Esophagus (tissue), 2 donors: Measurements from ENCODE around the gene SEC14L1. TPM values are rescaled to one million over a fixed set of nuclear protein-coding genes. Genes with fewer than 3 reads are reported as not detected.

Experiments used
- H3K27ac ChIP-seq, 2 donors: one replicate each; pipeline ENCODE4 v1.5.1; 2013; ENCODE audit warnings: low read depth in 2 of 2, mild to moderate bottlenecking in 2 of 2, inconsistent platforms in 1 of 2, low read length in 1 of 2, moderate library complexity in 1 of 2
- H3K27me3 ChIP-seq, 2 donors: one replicate each; pipeline ENCODE4 v1.6.1; 2013; ENCODE audit warnings: low read length in 2 of 2, control low read depth in 1 of 2, mild to moderate bottlenecking in 1 of 2; ENCODE audit not compliant: insufficient read depth in 2 of 2, control insufficient read depth in 1 of 2
- H3K36me3 ChIP-seq, 2 donors: one replicate each; pipeline ENCODE4 v1.6.1; 2013; ENCODE audit warnings: low read length in 1 of 2; ENCODE audit not compliant: control insufficient read depth in 2 of 2, insufficient read depth in 2 of 2
- H3K4me1 ChIP-seq, 2 donors: one replicate each; pipeline ENCODE4 v1.6.1; 2013; ENCODE audit warnings: low read length in 1 of 2; ENCODE audit not compliant: control insufficient read depth in 2 of 2, insufficient read depth in 2 of 2
- H3K4me3 ChIP-seq, 2 donors: one replicate each; pipeline ENCODE4 v1.5.1; 2013; ENCODE audit warnings: low read length in 2 of 2, mild to moderate bottlenecking in 2 of 2, low read depth in 1 of 2, moderate library complexity in 1 of 2
- H3K9me3 ChIP-seq, 2 donors: one replicate each; pipeline ENCODE4 v1.6.1; 2013; ENCODE audit warnings: mild to moderate bottlenecking in 2 of 2, low read depth in 1 of 2, low read length in 1 of 2, moderate library complexity in 1 of 2; ENCODE audit not compliant: control insufficient read depth in 2 of 2, insufficient read depth in 1 of 2
- WGBS, 2 donors: extraction: QIAGEN DNeasy Blood & Tissue Kit; methylation state at CpG; one replicate each; pipeline ENCODE4 v1.1.7; 2013; 5-methylcytosine and 5-hydroxymethylcytosine counted together
- polyA plus RNA-seq, 2 donors: library from polyadenylated mRNA; stranded (reverse); fragments of 200-250 nt; gene quantifications; one replicate each; pipeline ENCODE4 v1.2.3, GENCODE V29; 2013
- donor health status: healthy with polysubstance abuse.
- donor health status: Bipolar disorder and iron deficiency.

The SEC14L1 gene
- polyA plus RNA-seq, 2 donors, result 15.5 to 49.5 TPM

GRCh38 chr17:77184474-77184873 lies 43.7 kb downstream of the SEC14L1 start:
- Histone ChIP-seq H3K4me1 (peaks cover 3 to 8% of the 10 kb centered on the region in 2 donors), H3K9me3 (no peaks in the 10 kb centered on the region), H3K27ac (no peak overlapping the region), H3K27me3 (no peaks in the 10 kb centered on the region), H3K4me3 (no peak overlapping the region), H3K36me3 (no peaks in the 10 kb centered on the region)
- WGBS, 2 donors, result 58 to 63% methylated on average over 4 of the region's 4 CpGs

- H3K27ac ChIP-seq, result no peak overlapping the region
- H3K27me3 ChIP-seq, result no peaks in the 10 kb centered on the region
- 63 to 76% methylated on average over 7 of the region's 7 CpGs for WGBS, 2 donors
- H3K36me3 ChIP-seq, result no peaks in the 10 kb centered on the region
- H3K9me3 ChIP-seq, result no peaks in the 10 kb centered on the region
- no peak overlapping the region for H3K4me3 ChIP-seq
- H3K4me1 ChIP-seq, result peaks cover 3 to 8% of the 10 kb centered on the region in 2 donors
These were observed 44.4 kb downstream of the SEC14L1 start for GRCh38 chr17:77185137-77185536.

GRCh38 chr17:77186141-77186604 lies 45.4 kb downstream of the SEC14L1 start:
- Histone ChIP-seq H3K27ac (no peak overlapping the region), H3K27me3 (no peaks in the 10 kb centered on the region), H3K4me3 (no peak overlapping the region), H3K4me1 (peaks cover 3 to 8% of the 10 kb centered on the region in 2 donors), H3K36me3 (peaks cover 0 to 2% of the 10 kb centered on the region in 2 donors), H3K9me3 (no peaks in the 10 kb centered on the region)
- 60% methylated on average over 13 of the region's 13 CpGs for WGBS, 2 donors

GRCh38 chr17:77188084-77189066 lies 47.6 kb downstream of the SEC14L1 start:
- Histone ChIP-seq H3K4me1 (peaks cover 3 to 5% of the 10 kb centered on the region in 2 donors), H3K9me3 (no peaks in the 10 kb centered on the region), H3K27me3 (no peaks in the 10 kb centered on the region), H3K4me3 (no peak overlapping the region), H3K36me3 (peaks cover 3 to 6% of the 10 kb centered on the region in 2 donors), H3K27ac (no peak overlapping the region)
- WGBS, 2 donors, result 82 to 84% methylated on average over 17 of the region's 17 CpGs

- Histone ChIP-seq H3K4me3 (no peak overlapping the region), H3K4me1 (peaks cover 3 to 5% of the 10 kb centered on the region in 2 donors), H3K9me3 (no peaks in the 10 kb centered on the region), H3K27ac (no peak overlapping the region), H3K36me3 (peaks cover 8 to 10% of the 10 kb centered on the region in 2 donors), H3K27me3 (no peaks in the 10 kb centered on the region)
- 59 to 88% methylated on average over 2 of the region's 2 CpGs for WGBS, 2 donors
These were observed 48.4 kb downstream of the SEC14L1 start for GRCh38 chr17:77189148-77189547.

GRCh38 chr17:77190576-77190975 lies 49.8 kb downstream of the SEC14L1 start:
- Histone ChIP-seq H3K27me3 (no peaks in the 10 kb centered on the region), H3K4me1 (peaks cover 3 to 5% of the 10 kb centered on the region in 2 donors), H3K27ac (no peak overlapping the region), H3K9me3 (no peaks in the 10 kb centered on the region), H3K36me3 (peaks cover 12 to 13% of the 10 kb centered on the region in 2 donors), H3K4me3 (no peak overlapping the region)
- 93% methylated on average over 11 of the region's 11 CpGs for WGBS, 2 donors

GRCh38 chr17:77191244-77191643 lies 50.5 kb downstream of the SEC14L1 start:
- 87 to 88% methylated on average over 11 of the region's 11 CpGs for WGBS, 2 donors
- no peak overlapping the region for H3K27ac ChIP-seq
- H3K4me1 ChIP-seq, result peaks cover 1 to 2% of the 10 kb centered on the region in 2 donors
- no peaks in the 10 kb centered on the region for H3K27me3 ChIP-seq
- no peaks in the 10 kb centered on the region for H3K9me3 ChIP-seq
- peaks cover 16 to 17% of the 10 kb centered on the region in 2 donors for H3K36me3 ChIP-seq
- H3K4me3 ChIP-seq, result no peak overlapping the region

GRCh38 chr17:77193653-77194052 lies 52.9 kb downstream of the SEC14L1 start:
- 62 to 69% methylated on average over 3 of the region's 3 CpGs for WGBS, 2 donors
- no peak overlapping the region for H3K27ac ChIP-seq

GRCh38 chr17:77194179-77194578 lies 53.4 kb downstream of the SEC14L1 start:
- H3K27me3 ChIP-seq, result no peaks in the 10 kb centered on the region
- H3K4me1 ChIP-seq, result no peaks in the 10 kb centered on the region
- H3K9me3 ChIP-seq, result no peaks in the 10 kb centered on the region
- H3K4me3 ChIP-seq, result no peak overlapping the region
- H3K36me3 ChIP-seq, result peaks cover 22 to 26% of the 10 kb centered on the region in 2 donors
- WGBS, 2 donors, result 96% methylated on average over 7 of the region's 7 CpGs
- H3K27ac ChIP-seq, result no peak overlapping the region

More at GRCh38 chr17:77193653-77194052, 52.9 kb downstream of the SEC14L1 start:
- Histone ChIP-seq H3K27me3 (no peaks in the 10 kb centered on the region), H3K4me3 (no peak overlapping the region), H3K9me3 (no peaks in the 10 kb centered on the region), H3K36me3 (peaks cover 22 to 26% of the 10 kb centered on the region in 2 donors), H3K4me1 (no peaks in the 10 kb centered on the region)
